Ascending aorta (tissue), 2 donors: ENCODE measurements around the gene GNAI2. TPM values are rescaled to one million over a fixed set of nuclear protein-coding genes. Genes with fewer than 3 reads are reported as not detected.

Source experiments
- DNase-seq, 2 donors: peaks; one replicate each; pipeline ENCODE4 v3.0.0-alpha.2; 2019; ENCODE audit warnings: low spot score in 2 of 2
- H3K27ac ChIP-seq, 2 donors: fragments of 200-600 bp; sonication (generic); one replicate each; pipeline ENCODE4 v1.5.1; 2016 to 2017; ENCODE audit warnings: mild to moderate bottlenecking in 1 of 2
- H3K27me3 ChIP-seq: fragments of 200-600 bp; sonication (generic); one replicate; pipeline ENCODE4 v1.5.1; 2017
- H3K36me3 ChIP-seq, 2 donors: fragments of 200-600 bp; sonication (generic); one replicate each; pipeline ENCODE4 v1.5.1; 2016
- H3K4me1 ChIP-seq, 2 donors: fragments of 200-600 bp; sonication (generic); one replicate each; pipeline ENCODE4 v1.5.1; 2016 to 2017; ENCODE audit warnings: mild to moderate bottlenecking in 1 of 2
- H3K4me3 ChIP-seq, 2 donors: fragments of 200-600 bp; sonication (generic); one replicate each; pipeline ENCODE4 v1.5.1; 2016 to 2017; ENCODE audit warnings: mild to moderate bottlenecking in 1 of 2
- H3K9me3 ChIP-seq, 2 donors: fragments of 200-600 bp; sonication (generic); one replicate each; pipeline ENCODE4 v1.5.1; 2016
- CTCF ChIP-seq, 3 experiments: fragments of 200-600 bp in 2 of 3; fragments of 450-650 bp in 1 of 3; sonication (generic) in 2 of 3; IDR thresholded peaks; one replicate each; pipeline ENCODE4 v1.5.1; 2016 to 2019; ENCODE audit warnings: antibody characterized with exemption in 3 of 3, mild to moderate bottlenecking in 1 of 3, moderate library complexity in 1 of 3
- intact Hi-C: fragments of 100-400 bp; cut with DNase I; formaldehyde crosslinking; loops from one replicate; pipeline ENCODE4 v1.15.1; 2023
- total RNA-seq: library from RNA; depleted of rRNA; stranded (reverse); fragments of >200 nt; gene quantifications from one replicate; pipeline ENCODE4 v1.1.0, GENCODE V29; 2016

Gene GNAI2
- total RNA-seq, 1 donor from 2014 or later = 283 TPM

GRCh38 chr3:50230104-50230793 lies 5.8 kb upstream of the GNAI2 start:
- peaks cover 0 to 17% of the 10 kb centered on the region in 2 donors for H3K4me1 ChIP-seq
- H3K4me3 ChIP-seq = no peak overlapping the region
- TF ChIP-seq CTCF (IDR thresholded peaks at IDR 0.05) = no peak
- H3K27me3 ChIP-seq = no peaks in the 10 kb centered on the region
- H3K36me3 ChIP-seq = no peaks in the 10 kb centered on the region
- no peak overlapping the region for H3K27ac ChIP-seq
- no peak for DNase-seq
- H3K9me3 ChIP-seq = no peaks in the 10 kb centered on the region
- intact Hi-C loops = no loop called here

GRCh38 chr3:50230794-50231125 lies 5.2 kb upstream of the GNAI2 start:
- no peak for TF ChIP-seq CTCF (IDR thresholded peaks at IDR 0.05)
- intact Hi-C loops = no loop called here
- Histone ChIP-seq H3K36me3 (no peaks in the 10 kb centered on the region), H3K27me3 (no peaks in the 10 kb centered on the region), H3K9me3 (no peaks in the 10 kb centered on the region), H3K4me1 (peaks cover 0 to 20% of the 10 kb centered on the region in 2 donors), H3K4me3 (no peak overlapping the region), H3K27ac (no peak overlapping the region)
- DNase-seq = no peak

GRCh38 chr3:50231581-50231980 lies 4.4 kb upstream of the GNAI2 start:
- Histone ChIP-seq H3K4me1 (peaks cover 0 to 15% of the 10 kb centered on the region in 2 donors), H3K27me3 (no peaks in the 10 kb centered on the region), H3K36me3 (no peaks in the 10 kb centered on the region), H3K9me3 (no peaks in the 10 kb centered on the region), H3K4me3 (no peak overlapping the region), H3K27ac (no peak overlapping the region)
- intact Hi-C loops = no loop called here
- DNase-seq = no peak
- TF ChIP-seq CTCF (IDR thresholded peaks at IDR 0.05) = no peak

GRCh38 chr3:50232303-50232702 lies 3.7 kb upstream of the GNAI2 start:
- no peak for DNase-seq
- Histone ChIP-seq H3K4me3 (no peak overlapping the region), H3K27ac (no peak overlapping the region), H3K36me3 (no peaks in the 10 kb centered on the region), H3K27me3 (no peaks in the 10 kb centered on the region), H3K4me1 (peaks cover 0 to 9% of the 10 kb centered on the region in 2 donors), H3K9me3 (no peaks in the 10 kb centered on the region)
- TF ChIP-seq CTCF (IDR thresholded peaks at IDR 0.05) = no peak
- intact Hi-C loops = no loop called here

- Histone ChIP-seq H3K4me1 (peaks cover under 1 to 5% of the 10 kb centered on the region in 2 donors), H3K9me3 (no peaks in the 10 kb centered on the region), H3K36me3 (no peaks in the 10 kb centered on the region), H3K27ac (no peak overlapping the region), H3K4me3 (no peak overlapping the region), H3K27me3 (no peaks in the 10 kb centered on the region)
- no peak for DNase-seq
- no peak for TF ChIP-seq CTCF (IDR thresholded peaks at IDR 0.05)
- intact Hi-C loops = no loop called here
Observed at GRCh38 chr3:50233176-50233575, 2.8 kb upstream of the GNAI2 start.
